GM18909 (cell line): ENCODE data around the gene ECT2.
"Not testable (repeated sequence)": the region's sequence is repeated elsewhere in the genome, so short reads cannot be mapped to it uniquely, and the experiment has no call there.

Experiments used
- ATAC-seq: cut with Tn5 transposase; IDR thresholded peaks from one replicate; pipeline ENCODE4 v1.9.1; 2021; ENCODE audit warnings: mild to moderate bottlenecking; ENCODE audit not compliant: unreplicated experiment, poor library complexity

The ECT2 gene

GRCh38 chr3:172739462-172739861 is 11.1 kb upstream of the ECT2 start:
- no peak for ATAC-seq

GRCh38 chr3:172746475-172746874 is 4.1 kb upstream of the ECT2 start:
- no peak for ATAC-seq

GRCh38 chr3:172749230-172749965 is 1.1 kb upstream of the ECT2 start:
- no peak for ATAC-seq

GRCh38 chr3:172750069-172750367 is 508 bp upstream of the ECT2 start:
- no peak for ATAC-seq

GRCh38 chr3:172751175-172751704 is 714 bp downstream of the ECT2 start:
- peak; percentile 24 for ATAC-seq

GRCh38 chr3:172752651-172753050 is 2.1 kb downstream of the ECT2 start:
- ATAC-seq = no peak

GRCh38 chr3:172753125-172753524 is 2.6 kb downstream of the ECT2 start:
- no peak for ATAC-seq

- ATAC-seq = not testable (repeated sequence)
These were observed 9.9 kb downstream of the ECT2 start for GRCh38 chr3:172760416-172760815.

GRCh38 chr3:172766241-172766640 is 15.7 kb downstream of the ECT2 start:
- ATAC-seq = no peak

GRCh38 chr3:172766718-172767405 is 16.3 kb downstream of the ECT2 start:
- ATAC-seq = no peak

GRCh38 chr3:172770382-172770781 is 19.9 kb downstream of the ECT2 start:
- ATAC-seq = no peak

GRCh38 chr3:172771672-172772071 is 21.1 kb downstream of the ECT2 start:
- no peak for ATAC-seq

GRCh38 chr3:172776049-172776717 is 25.7 kb downstream of the ECT2 start:
- no peak for ATAC-seq

GRCh38 chr3:172777901-172778300 is 27.4 kb downstream of the ECT2 start:
- ATAC-seq = no peak

GRCh38 chr3:172782235-172782634 is 31.7 kb downstream of the ECT2 start:
- no peak for ATAC-seq

- ATAC-seq = no peak
These were observed 35.5 kb downstream of the ECT2 start for GRCh38 chr3:172786036-172786435.

- no peak for ATAC-seq
These were observed 36.5 kb downstream of the ECT2 start for GRCh38 chr3:172787019-172787418.

- ATAC-seq = no peak
These were observed 37.2 kb downstream of the ECT2 start for GRCh38 chr3:172787746-172788145.

GRCh38 chr3:172799246-172799645 is 48.7 kb downstream of the ECT2 start:
- ATAC-seq = no peak

- ATAC-seq = no peak
These were observed 49.6 kb downstream of the ECT2 start for GRCh38 chr3:172800156-172800555.

- ATAC-seq = no peak
These were observed 53.0 kb downstream of the ECT2 start for GRCh38 chr3:172803489-172803888.
